Bronchial epithelial cell (primary cell): ENCODE data around the gene FAM120B. TPM values are rescaled to one million over a fixed set of nuclear protein-coding genes. Genes with fewer than 3 reads are reported as not detected.
A peak's percentile ranks its signal among the peaks of the same experiment; 100 is the strongest.

Experiments
- DNase-seq: peaks from one replicate; pipeline ENCODE4 v3.0.0-alpha.2; 2010; ENCODE audit warnings: low read depth
- FAIRE-seq: peaks from 2 replicates; lab custom pipeline; 2011; peaks lifted over from hg19 to GRCh38; lab: Jason Lieb, UNC
- H3K27me3 ChIP-seq: 2 replicates; pipeline ENCODE4 v1.5.1; 2011; ENCODE audit warnings: low read length; ENCODE audit not compliant: control insufficient read depth, insufficient read depth
- H3K36me3 ChIP-seq: 2 replicates; pipeline ENCODE4 v1.5.1; 2011; ENCODE audit warnings: low read length; ENCODE audit not compliant: control insufficient read depth, insufficient read depth
- H3K4me3 ChIP-seq: 2 replicates; pipeline ENCODE4 v1.5.1; 2011; ENCODE audit warnings: mild to moderate bottlenecking, low read depth, low read length, control low read depth
- total RNA-seq: library from RNA; depleted of rRNA; stranded (reverse); fragments of >200 nt; gene quantifications from 2 replicates; pipeline ENCODE4 v1.2.1, GENCODE V29; 2014
- TF ChIP-seq, protein P1 (sequence below): IDR thresholded peaks from 2 replicates; pipeline ENCODE4 v1.5.1; 2011; ENCODE audit warnings: mild to moderate bottlenecking, moderate library complexity, low read length, control low read depth, inconsistent platforms; ENCODE audit not compliant: insufficient read depth, severe bottlenecking

FAM120B gene
- total RNA-seq, 1 donor from 2014 or later: 7.1 TPM

DNA sequence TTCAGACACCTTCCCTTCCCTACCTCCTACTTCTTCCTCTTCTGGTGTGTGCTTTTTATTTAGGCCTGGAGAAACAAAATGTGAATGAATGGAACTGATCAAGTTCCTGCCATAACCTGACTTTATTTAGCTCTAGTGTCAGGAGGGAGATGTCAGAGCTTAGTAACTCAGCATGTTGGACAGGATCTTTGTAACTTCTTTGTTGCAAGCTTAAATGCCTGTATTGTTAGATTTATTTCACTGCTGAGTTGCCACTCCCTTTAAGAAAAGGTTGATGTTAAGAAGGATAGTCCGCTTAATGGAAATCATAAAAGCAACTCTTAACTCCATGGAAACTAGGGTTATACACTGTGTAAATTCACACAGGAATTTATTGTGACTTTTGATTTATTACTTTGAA, 2.2 kb downstream of the FAM120B start:
- no peaks in the 10 kb centered on the region for H3K27me3 ChIP-seq
- no peak overlapping the region for H3K4me3 ChIP-seq
- TF ChIP-seq, protein P1, sequence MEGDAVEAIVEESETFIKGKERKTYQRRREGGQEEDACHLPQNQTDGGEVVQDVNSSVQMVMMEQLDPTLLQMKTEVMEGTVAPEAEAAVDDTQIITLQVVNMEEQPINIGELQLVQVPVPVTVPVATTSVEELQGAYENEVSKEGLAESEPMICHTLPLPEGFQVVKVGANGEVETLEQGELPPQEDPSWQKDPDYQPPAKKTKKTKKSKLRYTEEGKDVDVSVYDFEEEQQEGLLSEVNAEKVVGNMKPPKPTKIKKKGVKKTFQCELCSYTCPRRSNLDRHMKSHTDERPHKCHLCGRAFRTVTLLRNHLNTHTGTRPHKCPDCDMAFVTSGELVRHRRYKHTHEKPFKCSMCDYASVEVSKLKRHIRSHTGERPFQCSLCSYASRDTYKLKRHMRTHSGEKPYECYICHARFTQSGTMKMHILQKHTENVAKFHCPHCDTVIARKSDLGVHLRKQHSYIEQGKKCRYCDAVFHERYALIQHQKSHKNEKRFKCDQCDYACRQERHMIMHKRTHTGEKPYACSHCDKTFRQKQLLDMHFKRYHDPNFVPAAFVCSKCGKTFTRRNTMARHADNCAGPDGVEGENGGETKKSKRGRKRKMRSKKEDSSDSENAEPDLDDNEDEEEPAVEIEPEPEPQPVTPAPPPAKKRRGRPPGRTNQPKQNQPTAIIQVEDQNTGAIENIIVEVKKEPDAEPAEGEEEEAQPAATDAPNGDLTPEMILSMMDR: no peak
- FAIRE-seq (no peak), DNase-seq (no peak)
- peaks cover 2% of the 10 kb centered on the region for H3K36me3 ChIP-seq

DNA sequence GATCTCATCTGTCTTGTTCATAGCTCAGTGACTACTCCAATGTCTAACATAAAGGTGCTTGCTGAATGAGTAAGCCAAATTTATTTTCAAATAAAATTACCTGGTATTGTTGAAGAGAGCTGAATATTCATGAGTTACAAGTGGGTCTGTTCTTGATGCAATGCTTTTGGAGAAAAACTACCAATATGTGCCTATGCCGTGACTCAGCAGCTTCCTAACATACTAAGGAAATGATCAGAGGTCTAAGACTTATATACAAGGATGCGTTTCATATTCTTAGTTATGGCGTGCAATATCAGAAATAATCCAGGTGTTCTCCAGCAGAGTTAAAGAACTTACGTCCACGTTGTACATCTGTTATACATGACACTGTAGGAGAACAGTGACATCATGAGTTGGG, 5.1 kb downstream of the FAM120B start:
- Histone ChIP-seq H3K4me3 (no peak overlapping the region), H3K27me3 (no peaks in the 10 kb centered on the region), H3K36me3 (peaks cover 2% of the 10 kb centered on the region)
- TF ChIP-seq, protein P1: no peak
- FAIRE-seq: no peak
- DNase-seq: no peak

DNA sequence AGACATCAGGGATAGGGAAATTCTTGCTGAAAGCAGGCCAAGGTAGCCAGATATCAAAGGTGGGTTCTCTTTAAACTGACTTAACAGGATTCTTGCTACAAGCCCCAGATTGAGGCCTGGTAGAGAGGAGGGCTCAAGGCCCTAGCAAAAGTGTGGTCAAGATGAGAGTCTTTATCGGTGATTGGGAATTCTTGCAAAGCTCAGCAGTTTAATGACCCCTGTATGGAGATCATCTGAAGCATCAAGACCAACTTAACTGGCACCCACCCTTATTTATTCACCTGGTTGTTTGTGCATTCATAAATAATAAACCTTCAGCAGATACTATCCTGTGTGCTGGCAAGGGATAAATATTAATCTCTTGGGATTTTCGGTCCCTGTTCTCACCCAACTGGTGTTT, 6.3 kb downstream of the FAM120B start:
- FAIRE-seq: no peak
- Histone ChIP-seq H3K36me3 (peaks cover 6% of the 10 kb centered on the region), H3K4me3 (no peak overlapping the region), H3K27me3 (no peaks in the 10 kb centered on the region)
- no peak for DNase-seq
- TF ChIP-seq, protein P1: no peak

DNA sequence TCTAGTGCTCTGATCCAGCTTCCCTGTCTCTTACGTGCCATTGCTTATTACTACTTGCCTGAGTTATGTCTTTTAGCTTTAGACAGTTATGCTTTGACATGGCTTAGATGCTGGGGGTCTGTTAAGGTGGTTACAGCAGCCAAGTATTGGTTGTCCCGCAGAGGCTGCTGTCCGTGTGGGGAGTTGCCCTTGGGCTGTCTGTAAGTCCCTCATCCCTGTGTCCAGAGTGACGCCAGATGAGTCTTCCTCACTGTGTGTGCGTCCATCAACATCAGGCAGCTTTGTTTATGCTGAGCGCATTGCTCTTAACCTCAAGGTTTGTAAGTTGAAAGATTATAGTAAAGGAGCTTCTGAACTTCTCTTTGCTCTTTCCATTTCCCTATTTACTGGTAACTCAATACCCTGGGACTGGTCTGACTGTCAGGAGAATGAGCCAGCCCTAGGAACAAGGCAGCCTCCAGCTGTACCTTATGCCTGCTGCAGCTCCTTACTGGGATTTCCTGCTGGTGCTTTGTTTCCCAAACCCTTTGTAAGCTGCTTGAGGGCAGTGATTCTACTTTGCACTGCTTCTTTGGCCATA, 7.2 kb downstream of the FAM120B start:
- FAIRE-seq (peak; percentile 13), DNase-seq (no peak)
- TF ChIP-seq, protein P1: no peak
- no peaks in the 10 kb centered on the region for H3K27me3 ChIP-seq
- H3K4me3 ChIP-seq: no peak overlapping the region
- H3K36me3 ChIP-seq: peaks cover 7% of the 10 kb centered on the region

DNA sequence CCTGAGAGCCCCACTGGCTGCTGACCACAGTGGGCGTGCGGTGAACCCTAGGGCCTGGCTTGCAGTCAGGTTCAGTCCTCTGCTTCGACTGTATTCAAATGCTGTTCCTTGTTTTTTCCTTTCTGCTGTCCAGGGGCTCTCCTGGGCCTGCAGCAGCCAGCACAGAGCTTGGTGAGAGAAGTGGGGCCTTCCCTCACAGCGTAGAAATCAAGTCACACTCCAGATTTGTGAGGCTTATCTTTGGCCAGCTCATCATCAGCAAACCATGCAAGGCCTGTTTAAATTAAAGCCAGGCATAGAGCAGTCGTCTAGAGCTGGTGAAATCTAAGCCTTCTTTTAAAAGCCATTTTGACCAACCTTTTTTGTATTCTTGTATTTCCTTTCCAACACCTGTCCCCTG, 8.4 kb downstream of the FAM120B start:
- no peak overlapping the region for H3K4me3 ChIP-seq
- TF ChIP-seq, protein P1: no peak
- DNase-seq (no peak), FAIRE-seq (no peak)
- H3K36me3 ChIP-seq: peaks cover 8% of the 10 kb centered on the region
- no peaks in the 10 kb centered on the region for H3K27me3 ChIP-seq

DNA sequence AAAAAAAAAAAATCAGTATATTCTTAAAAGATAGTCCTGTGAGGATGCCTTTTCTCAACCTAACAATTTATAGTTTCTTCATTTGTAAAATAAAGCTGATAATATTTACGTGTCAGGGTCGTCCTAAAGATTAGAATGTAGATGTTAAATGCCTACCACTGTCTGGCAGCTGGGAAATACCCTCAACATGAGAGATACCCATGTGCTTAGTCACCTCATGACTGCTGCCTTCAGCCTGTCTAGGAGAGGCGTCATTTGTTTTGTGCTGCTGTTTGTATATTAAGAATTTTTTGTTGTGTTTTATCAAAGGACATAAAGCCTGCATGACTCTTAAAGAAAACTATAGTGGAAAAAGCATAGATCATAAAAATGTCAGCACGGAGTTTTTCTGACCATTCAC, 9.5 kb downstream of the FAM120B start:
- DNase-seq: peak; percentile 31
- no peak for FAIRE-seq

More for the DNA sequence above, 9.5 kb downstream of the FAM120B start:
- peaks cover 6% of the 10 kb centered on the region for H3K36me3 ChIP-seq
- TF ChIP-seq, protein P1: no peak
- H3K4me3 ChIP-seq: no peak overlapping the region
- no peaks in the 10 kb centered on the region for H3K27me3 ChIP-seq
